PC-9 (cell line): ENCODE results near the gene CELA3B.
"Not testable (repeated sequence)": the region's sequence is repeated elsewhere in the genome, so short reads cannot be mapped to it uniquely, and the experiment has no call there.

Experiments
- EZH2 ChIP-seq: fragments of 200-600 bp; sonication (generic); IDR thresholded peaks from 2 replicates; pipeline ENCODE4 v1.8.0; 2017; ENCODE audit warnings: antibody characterized with exemption, low read depth
- TF ChIP-seq, protein P1 (sequence below): fragments of 200-600 bp; sonication (generic); conservative IDR thresholded peaks from 2 replicates; pipeline ENCODE4 v1.6.1; 2017; ENCODE audit warnings: mixed run types, antibody characterized with exemption, mild to moderate bottlenecking, moderate library complexity

DNA sequence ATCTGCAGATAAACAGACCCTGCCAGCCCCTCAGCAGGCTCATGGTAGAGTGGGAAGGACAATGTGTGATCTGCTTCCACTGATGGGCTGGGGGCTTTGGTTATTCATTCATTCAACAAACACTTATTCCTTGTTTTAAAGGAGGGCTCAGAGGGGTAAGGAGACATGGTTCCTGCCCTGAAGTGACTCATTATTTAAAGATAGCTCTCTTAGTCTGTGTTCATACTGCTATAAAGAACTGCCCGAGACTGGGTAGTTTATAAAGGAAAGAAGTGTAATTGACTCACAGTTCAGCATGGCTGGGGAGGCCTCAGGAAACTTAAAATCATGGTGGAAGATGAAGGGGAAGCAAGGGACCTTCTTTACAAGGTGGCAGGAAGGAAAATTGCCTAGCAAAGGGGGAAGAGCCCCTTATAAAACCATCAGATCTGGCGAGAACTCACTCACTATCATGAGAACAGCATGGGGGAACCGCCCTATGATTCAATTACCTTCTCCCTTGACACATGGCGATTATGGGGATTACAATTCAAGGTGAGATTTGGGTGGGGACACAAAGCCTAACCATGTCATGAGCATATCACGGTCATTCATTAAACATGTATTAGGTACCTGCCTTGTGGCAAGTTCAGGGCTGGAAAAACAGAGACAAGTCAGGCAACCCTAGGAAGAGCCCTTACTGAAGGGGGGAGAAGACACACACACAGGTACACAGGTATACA lies 13.0 kb downstream of the CELA3B start:
- TF ChIP-seq, protein P1, sequence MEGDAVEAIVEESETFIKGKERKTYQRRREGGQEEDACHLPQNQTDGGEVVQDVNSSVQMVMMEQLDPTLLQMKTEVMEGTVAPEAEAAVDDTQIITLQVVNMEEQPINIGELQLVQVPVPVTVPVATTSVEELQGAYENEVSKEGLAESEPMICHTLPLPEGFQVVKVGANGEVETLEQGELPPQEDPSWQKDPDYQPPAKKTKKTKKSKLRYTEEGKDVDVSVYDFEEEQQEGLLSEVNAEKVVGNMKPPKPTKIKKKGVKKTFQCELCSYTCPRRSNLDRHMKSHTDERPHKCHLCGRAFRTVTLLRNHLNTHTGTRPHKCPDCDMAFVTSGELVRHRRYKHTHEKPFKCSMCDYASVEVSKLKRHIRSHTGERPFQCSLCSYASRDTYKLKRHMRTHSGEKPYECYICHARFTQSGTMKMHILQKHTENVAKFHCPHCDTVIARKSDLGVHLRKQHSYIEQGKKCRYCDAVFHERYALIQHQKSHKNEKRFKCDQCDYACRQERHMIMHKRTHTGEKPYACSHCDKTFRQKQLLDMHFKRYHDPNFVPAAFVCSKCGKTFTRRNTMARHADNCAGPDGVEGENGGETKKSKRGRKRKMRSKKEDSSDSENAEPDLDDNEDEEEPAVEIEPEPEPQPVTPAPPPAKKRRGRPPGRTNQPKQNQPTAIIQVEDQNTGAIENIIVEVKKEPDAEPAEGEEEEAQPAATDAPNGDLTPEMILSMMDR = not testable (repeated sequence)
- not testable (repeated sequence) for TF ChIP-seq EZH2
